ENCODE results near the gene RPL15. TPM values are rescaled to one million over a fixed set of nuclear protein-coding genes. Genes with fewer than 3 reads are reported as not detected.

Gene RPL15
- total and polyA plus RNA-seq, 2 of the 13 experiments (the other 11 are each of a cell fraction or from before 2014, with no cell fraction given): 1,297 to 3,693 TPM

- TF ChIP-seq ZBTB4 (CRISPR knock-in tag; IDR thresholded peaks at IDR 0.05; ENCODE audit: borderline replicate concordance) (no peak), RXRA (CRISPR knock-in tag; IDR thresholded peaks at IDR 0.05) (no peak; the same call in none of the 2 replicates), ZBTB8A (CRISPR knock-in tag; IDR thresholded peaks at IDR 0.05; ENCODE audit: borderline replicate concordance, low read depth) (no peak), ZNF263 (CRISPR knock-in tag; IDR thresholded peaks at IDR 0.05) (peak; percentile 51), IRF2 (CRISPR knock-in tag; IDR thresholded peaks at IDR 0.05) (peak; percentile 37; the same call in 1 of the 2 replicates), SAFB2 (CRISPR knock-in tag; IDR thresholded peaks at IDR 0.05; ENCODE audit: borderline replicate concordance, low read depth) (peak; percentile 49; the same call in 1 of the 2 replicates), HINFP (CRISPR knock-in tag; IDR thresholded peaks at IDR 0.05; ENCODE audit: low read depth) (peak; percentile 88), GATAD2A (CRISPR knock-in tag; IDR thresholded peaks at IDR 0.05) (no peak), ZNF749 (CRISPR knock-in tag; IDR thresholded peaks at IDR 0.05; ENCODE audit: borderline replicate concordance) (peak; percentile 95), RCOR2 (CRISPR knock-in tag; IDR thresholded peaks at IDR 0.05) (no peak), GATAD1 (CRISPR knock-in tag; IDR thresholded peaks at IDR 0.05) (peak; percentile 35; the same call in 1 of the 2 replicates), AFF4 (CRISPR knock-in tag; IDR thresholded peaks at IDR 0.05) (no peak), MED8 (CRISPR knock-in tag; IDR thresholded peaks at IDR 0.05; ENCODE audit: insufficient replicate concordance) (peak; percentile 78), ZBTB21 (CRISPR knock-in tag; IDR thresholded peaks at IDR 0.05) (no peak), ZNF10 (CRISPR knock-in tag; IDR thresholded peaks at IDR 0.05; ENCODE audit: borderline replicate concordance, low read depth) (no peak), TBL1XR1 (IDR thresholded peaks at IDR 0.05; ENCODE audit: borderline replicate concordance, low read length, partially characterized antibody) (peak; percentile 52), ZNF616 (CRISPR knock-in tag; IDR thresholded peaks at IDR 0.05; ENCODE audit: low read depth) (peak; percentile 81; the same call in 1 of the 2 replicates), MAFG (CRISPR knock-in tag; IDR thresholded peaks at IDR 0.05) (no peak)
Observed at GRCh38 chr3:23945913-23946687, 29.2 kb downstream of the RPL15 start (continued).
